ENCODE measurements around the gene SURF4. TPM values are rescaled to one million over a fixed set of nuclear protein-coding genes. Genes with fewer than 3 reads are reported as not detected.

SURF4 gene
- total RNA-seq, 1 experiment from 2014 or later = 171 TPM

DNA sequence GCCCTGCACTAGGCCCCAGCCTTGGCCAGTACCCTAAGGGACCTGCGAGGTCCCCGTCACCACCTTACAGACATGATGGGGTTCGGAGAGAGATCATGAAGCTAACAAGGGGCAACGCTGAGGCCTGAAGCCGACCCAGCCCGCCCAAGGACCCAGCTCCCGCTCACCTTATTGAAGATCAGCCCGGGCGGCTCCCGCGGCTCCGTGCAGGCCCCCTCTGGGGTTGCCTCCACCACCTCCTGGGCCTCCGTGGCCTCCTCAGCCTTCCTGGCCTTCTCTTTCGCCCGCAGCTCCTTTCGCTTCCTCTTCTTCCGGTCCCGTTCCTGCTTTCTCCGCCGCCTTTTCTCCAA lies 43.5 kb downstream of the SURF4 start:
- Mint-ChIP-seq H3K4me1 (peaks cover 24% of the 10 kb centered on the region), H3K4me3 (no peak overlapping the region), H3K36me3 (peaks cover 41% of the 10 kb centered on the region), H3K27me3 (ENCODE audit: low read depth) (peaks cover 1% of the 10 kb centered on the region; the same call in 1 of the 2 replicates), H3K27ac (peak overlapping the region; percentile 57), H3K9me3 (peaks cover 14% of the 10 kb centered on the region)
- ChIA-PET CTCF (interaction anchor here (1.5 to 4.0 kb wide), 3 partner anchors 94 to 145 kb away, joined by 6 to 97 read pairs (median 33); no protein-coding TSS in a partner anchor), POLR2A (interaction anchor here (1.7 kb wide), 1 partner anchor 94 kb away, joined by 4 read pairs; no protein-coding TSS in a partner anchor)
- no peak for ATAC-seq
- no peak for TF ChIP-seq ZNF423 (CRISPR knock-in tag; IDR thresholded peaks at IDR 0.05)
- no peak for TF ChIP-seq PRRX2 (CRISPR knock-in tag; IDR thresholded peaks at IDR 0.05)
- no peak for TF ChIP-seq RELA (CRISPR knock-in tag; IDR thresholded peaks at IDR 0.05; ENCODE audit: borderline replicate concordance)
- no peak for TF ChIP-seq HMGA2 (CRISPR knock-in tag; IDR thresholded peaks at IDR 0.05)
- DNase-seq (ENCODE audit: low spot score) = no peak

- ChIA-PET POLR2A (interaction anchor here (0.5 to 1.7 kb wide), 2 partner anchors 93 to 153 kb away, joined by 3 to 4 read pairs; no protein-coding TSS in a partner anchor), CTCF (interaction anchor here (1.0 to 4.0 kb wide), 3 partner anchors 93 to 184 kb away, joined by 3 to 97 read pairs (median 6); no protein-coding TSS in a partner anchor)
- no peak for TF ChIP-seq GABPB1 (CRISPR knock-in tag; IDR thresholded peaks at IDR 0.05)
- no peak for TF ChIP-seq SP1 (CRISPR knock-in tag; conservative IDR thresholded peaks at IDR 0.05)
- TF ChIP-seq RORB (CRISPR knock-in tag; IDR thresholded peaks at IDR 0.05) = no peak
- no peak for TF ChIP-seq ATF1 (CRISPR knock-in tag; IDR thresholded peaks at IDR 0.05)
- no peak for TF ChIP-seq TEAD1 (CRISPR knock-in tag; IDR thresholded peaks at IDR 0.05)
- no peak for TF ChIP-seq OVOL2 (CRISPR knock-in tag; IDR thresholded peaks at IDR 0.05; ENCODE audit: borderline replicate concordance)
- peak overlapping the region; percentile 57 for H3K27ac Mint-ChIP-seq
- H3K4me3 Mint-ChIP-seq = no peak overlapping the region
- peaks cover 14% of the 10 kb centered on the region for H3K9me3 Mint-ChIP-seq
- DNase-seq (ENCODE audit: low spot score) (no peak), ATAC-seq (no peak)
- H3K36me3 Mint-ChIP-seq = peaks cover 41% of the 10 kb centered on the region
- peaks cover 21% of the 10 kb centered on the region for H3K4me1 Mint-ChIP-seq
- peaks cover 3% of the 10 kb centered on the region; the same call in 1 of the 2 replicates for H3K27me3 Mint-ChIP-seq (ENCODE audit: low read depth)
Measured at GRCh38 chr9:133331641-133332380, 44.0 kb downstream of the SURF4 start.

GRCh38 chr9:133331221-133331620 lies 44.6 kb downstream of the SURF4 start:
- no peak overlapping the region for H3K4me3 Mint-ChIP-seq
- peaks cover 3% of the 10 kb centered on the region; the same call in 1 of the 2 replicates for H3K27me3 Mint-ChIP-seq (ENCODE audit: low read depth)
- no peak for ATAC-seq
- DNase-seq (ENCODE audit: low spot score) = no peak
- H3K4me1 Mint-ChIP-seq = peaks cover 17% of the 10 kb centered on the region
- ChIA-PET CTCF (interaction anchor here (0.6 to 4.0 kb wide), 4 partner anchors 93 to 183 kb away, joined by 3 to 97 read pairs (median 4); no protein-coding TSS in a partner anchor), POLR2A (interaction anchor here (0.5 to 1.7 kb wide), 2 partner anchors 93 to 152 kb away, joined by 3 to 4 read pairs; no protein-coding TSS in a partner anchor)
- H3K9me3 Mint-ChIP-seq = peaks cover 14% of the 10 kb centered on the region
- H3K27ac Mint-ChIP-seq = no peak overlapping the region
- H3K36me3 Mint-ChIP-seq = peaks cover 41% of the 10 kb centered on the region
- TF ChIP-seq NR2C2 (CRISPR knock-in tag; IDR thresholded peaks at IDR 0.05) = no peak
- no peak for TF ChIP-seq JAZF1 (CRISPR knock-in tag; IDR thresholded peaks at IDR 0.05)
- no peak for TF ChIP-seq NFE2L1 (CRISPR knock-in tag; IDR thresholded peaks at IDR 0.05)
- no peak for TF ChIP-seq CREM (CRISPR knock-in tag; IDR thresholded peaks at IDR 0.05)
- TF ChIP-seq ZNF281 (CRISPR knock-in tag; IDR thresholded peaks at IDR 0.05) = no peak
- no peak for TF ChIP-seq CREB1 (CRISPR knock-in tag; IDR thresholded peaks at IDR 0.05)
- no peak for TF ChIP-seq GABPB1 (CRISPR knock-in tag; IDR thresholded peaks at IDR 0.05)
- TF ChIP-seq SOX15 (CRISPR knock-in tag; IDR thresholded peaks at IDR 0.05) = no peak
- TF ChIP-seq ZNF138 (CRISPR knock-in tag; conservative IDR thresholded peaks at IDR 0.05) = no peak
